Adrenal gland (tissue), 5 donors: ENCODE measurements around the gene TM4SF18.

ENCODE experiments used
- CTCF ChIP-seq, 6 experiments: fragments of 450-650 bp in 4 of 6; fragments of 200-600 bp in 2 of 6; sonication (generic) in 1 of 6; IDR thresholded peaks; 1 replicate in 5 of 6; 2 replicates in 1 of 6; pipeline versions ENCODE4 v1.5.1 to v1.8.0; 2016 to 2021; ENCODE audit warnings: antibody characterized with exemption in 6 of 6, mild to moderate bottlenecking in 2 of 6, moderate library complexity in 1 of 6
- POLR2A ChIP-seq, 2 donors: fragments of 450-650 bp; IDR thresholded peaks; one replicate each; pipeline ENCODE4 v1.6.1; 2017; ENCODE audit warnings: antibody characterized with exemption in 2 of 2, mild to moderate bottlenecking in 2 of 2, moderate library complexity in 1 of 2
- donor health status: DM: no; HTN: no; CAD: no.

DNA sequence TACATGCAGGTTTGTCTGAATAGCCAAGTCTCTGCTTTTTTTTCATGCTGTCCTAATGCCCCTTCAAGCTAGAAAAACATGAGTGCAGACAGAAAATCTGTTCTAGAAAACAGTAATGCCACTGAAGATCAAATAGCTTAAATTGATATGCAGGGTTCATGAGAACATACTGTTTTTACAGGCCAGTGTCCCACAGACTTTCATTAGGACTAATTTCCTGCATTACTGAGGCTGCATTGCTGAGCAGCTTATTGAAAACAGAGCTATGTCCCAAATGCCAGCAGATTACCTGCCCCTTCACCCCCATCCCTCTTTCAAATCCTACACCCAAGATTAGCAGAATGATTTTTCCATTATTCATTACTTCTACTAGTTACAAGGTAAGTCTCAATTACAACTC is 665 bp downstream of the TM4SF18 start:
- TF ChIP-seq CTCF (IDR thresholded peaks at IDR 0.05), result no peak
- no peak for TF ChIP-seq POLR2A (IDR thresholded peaks at IDR 0.05)
